NCI-H2196 treated with DMSO at 0.1 percent for 48 hours (cell line): ENCODE data around the gene EHF.

Source experiments
- DNase-seq: peaks from one replicate; lab custom pipeline; 2025; ENCODE audit not compliant: unreplicated experiment; lab: John Stamatoyannopoulos, UW

EHF gene

DNA sequence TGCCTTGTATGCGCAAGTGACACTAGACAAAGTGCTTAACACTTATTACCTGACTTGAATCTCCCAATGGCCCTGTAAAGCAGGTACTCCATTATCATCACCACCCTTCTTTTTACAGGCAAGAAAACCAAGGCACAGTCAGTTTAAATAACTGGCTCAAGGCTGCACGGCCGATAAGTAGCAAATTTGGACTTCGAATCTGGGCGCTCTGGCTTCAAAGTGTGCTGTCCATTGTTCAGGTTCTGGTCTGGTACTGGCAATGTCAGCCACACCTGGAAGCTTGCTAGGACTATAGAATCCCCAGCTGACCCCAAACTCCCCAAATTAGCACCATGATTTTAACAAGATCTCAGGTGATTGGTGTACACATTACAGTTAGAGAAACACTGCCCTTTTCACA is 19.3 kb upstream of the EHF start:
- no peak for DNase-seq

DNA sequence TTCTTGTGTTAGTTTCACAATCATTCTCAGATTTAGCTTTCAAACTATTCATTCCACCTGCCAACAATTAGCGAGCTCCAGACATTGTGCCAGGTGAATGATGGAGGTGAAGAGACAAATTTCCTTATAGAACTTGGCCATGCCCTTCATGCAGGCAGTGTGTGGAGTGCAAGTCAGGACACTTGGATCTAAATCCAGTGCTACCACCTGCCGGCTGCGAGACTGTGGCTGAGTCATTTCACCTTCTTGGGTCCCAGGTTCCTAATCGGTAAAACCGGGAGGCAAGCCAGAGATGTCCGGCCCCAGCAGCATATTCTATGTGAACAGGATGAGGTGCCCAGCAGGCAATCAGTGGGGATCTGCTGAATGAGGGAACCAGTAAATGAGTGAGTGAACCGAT is 18.6 kb upstream of the EHF start:
- no peak for DNase-seq

DNA sequence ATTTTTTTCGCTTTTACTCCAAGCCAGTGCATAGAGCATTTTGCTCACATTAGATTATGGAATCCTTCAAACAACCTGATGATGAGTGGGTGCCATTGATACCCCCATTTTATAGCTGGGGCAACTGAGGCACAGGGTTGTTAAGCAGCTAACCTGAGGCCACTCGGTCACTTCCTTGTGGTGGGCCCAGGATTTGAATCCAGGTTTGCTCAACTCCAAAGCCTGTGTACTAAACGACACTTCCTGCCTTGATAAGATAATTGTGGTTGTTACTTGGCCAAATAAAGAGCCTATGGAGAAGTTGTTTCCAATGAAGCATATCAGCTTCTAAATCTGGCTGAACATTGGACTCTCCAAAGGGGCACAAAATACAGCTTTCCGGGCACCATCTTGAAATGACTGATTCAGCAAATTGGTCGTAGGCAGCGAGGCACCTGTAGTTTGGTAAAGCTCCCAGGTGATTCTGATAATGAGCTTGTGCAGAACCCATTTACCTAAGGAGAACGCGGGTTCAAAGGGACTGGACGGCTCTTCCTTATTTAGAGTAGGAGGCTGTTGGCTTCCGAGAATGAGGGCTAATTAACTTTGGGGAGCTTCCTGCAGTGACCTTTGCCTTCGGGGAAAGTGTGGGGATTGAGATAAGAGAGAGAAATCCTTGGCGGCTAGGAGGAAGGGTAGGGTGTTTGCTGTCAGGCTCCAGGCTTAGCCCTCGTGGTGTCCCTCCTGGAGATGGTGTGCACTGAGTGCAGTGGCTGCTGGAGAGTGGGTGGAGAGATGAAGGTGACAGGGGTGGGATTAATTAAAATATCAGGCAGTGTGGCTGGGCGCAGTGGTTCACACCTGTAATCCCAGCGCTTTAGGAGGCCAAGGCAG is 17.5 kb upstream of the EHF start:
- DNase-seq = no peak

GRCh38 chr11:34604145-34604544 is 16.7 kb upstream of the EHF start:
- no peak for DNase-seq

DNA sequence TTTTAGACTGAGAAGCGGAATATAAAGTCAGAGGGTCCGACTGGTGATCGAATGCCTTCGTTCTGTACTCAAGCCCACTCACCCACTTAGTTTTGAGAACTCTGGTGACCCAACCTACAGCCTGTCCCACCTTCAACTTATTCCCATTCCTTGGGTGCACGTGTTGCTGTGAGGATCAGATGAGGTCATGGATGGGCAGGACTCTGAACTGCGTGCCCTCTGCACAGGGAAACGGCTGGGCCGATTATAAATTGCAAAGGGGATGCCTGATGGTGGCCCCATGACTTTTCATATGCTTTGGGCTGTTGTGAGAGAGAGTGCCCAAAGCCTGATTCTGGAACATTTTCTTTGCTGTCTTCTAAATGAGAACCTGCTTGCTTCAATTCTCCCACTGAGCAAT is 16.0 kb upstream of the EHF start:
- DNase-seq = no peak

DNA sequence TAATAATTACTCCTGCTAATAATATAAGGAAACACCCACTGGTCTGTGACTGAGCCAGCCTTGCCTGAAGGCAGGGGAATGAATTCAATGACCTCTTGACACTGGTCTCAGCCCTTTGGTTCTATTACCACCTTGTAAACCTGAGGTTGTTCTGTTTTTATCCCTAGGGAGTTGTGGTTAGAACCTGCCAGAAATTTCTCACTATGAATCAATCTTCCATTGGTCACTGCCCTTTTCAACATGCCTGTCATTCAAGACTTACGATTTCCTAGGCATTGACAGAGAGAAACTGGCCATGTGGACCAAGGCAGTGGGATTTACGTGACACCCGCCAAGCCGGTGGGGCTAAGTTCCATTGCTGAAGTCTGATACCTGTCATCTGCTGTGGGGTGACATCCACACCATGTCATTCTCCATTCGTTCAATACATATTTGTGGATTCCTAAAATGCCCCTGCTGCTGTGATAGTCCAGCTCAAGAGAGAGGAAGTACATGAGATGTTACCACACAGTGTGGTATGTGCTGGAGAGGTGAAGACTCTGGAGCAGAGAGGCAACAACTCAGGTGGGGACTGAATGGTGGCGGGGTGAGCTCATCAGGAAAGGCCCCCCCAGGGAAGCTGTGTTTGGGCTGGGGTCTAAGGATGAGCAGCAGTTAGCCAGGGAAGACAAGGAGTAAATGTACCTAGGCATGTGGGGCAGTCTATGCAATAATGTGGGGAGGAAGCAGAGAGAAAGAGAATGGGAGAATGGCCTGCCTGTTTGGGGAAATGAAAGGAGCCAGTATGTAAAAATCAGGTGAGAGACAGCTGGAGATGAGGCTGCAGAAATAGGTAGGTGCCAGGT is 15.2 kb upstream of the EHF start:
- no peak for DNase-seq

DNA sequence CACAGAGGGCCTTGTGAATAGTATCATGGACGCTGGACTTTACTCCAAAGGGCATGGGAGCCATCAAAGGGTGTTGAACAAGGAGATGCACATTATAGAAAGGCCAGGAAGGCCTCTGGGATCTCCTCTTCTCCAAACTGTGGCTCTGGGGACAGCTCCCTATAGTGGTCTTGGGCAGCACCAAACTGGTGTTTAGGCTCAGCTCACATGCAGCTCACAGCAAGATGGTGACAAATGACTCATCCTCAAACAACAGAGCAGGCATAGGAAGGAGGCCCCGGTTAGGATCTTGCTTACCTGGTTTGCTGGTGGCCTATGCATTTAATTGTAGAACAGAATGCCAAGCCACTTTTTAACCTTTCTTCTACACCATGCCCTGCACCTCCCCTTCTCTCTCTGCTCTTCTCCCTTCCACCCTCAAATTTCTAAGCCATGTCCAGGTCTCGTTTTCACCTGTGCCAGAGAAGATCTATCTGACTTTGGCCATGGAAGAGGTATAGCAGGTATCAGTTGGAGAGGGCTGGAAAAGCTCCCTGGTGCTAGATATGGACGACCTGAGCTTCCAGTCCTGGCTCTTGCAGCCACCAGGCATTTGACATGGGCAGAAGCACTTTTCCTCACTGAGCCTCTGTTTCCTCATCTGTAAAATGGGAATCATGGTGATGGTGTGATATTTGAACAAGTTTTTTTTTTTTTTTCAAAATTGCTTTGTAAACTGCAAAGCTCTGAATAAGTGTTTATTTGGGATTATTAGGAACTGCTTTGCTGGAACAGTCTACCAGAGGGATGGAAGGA is 14.4 kb upstream of the EHF start:
- DNase-seq = no peak

GRCh38 chr11:34609187-34609751 is 11.6 kb upstream of the EHF start:
- no peak for DNase-seq

DNA sequence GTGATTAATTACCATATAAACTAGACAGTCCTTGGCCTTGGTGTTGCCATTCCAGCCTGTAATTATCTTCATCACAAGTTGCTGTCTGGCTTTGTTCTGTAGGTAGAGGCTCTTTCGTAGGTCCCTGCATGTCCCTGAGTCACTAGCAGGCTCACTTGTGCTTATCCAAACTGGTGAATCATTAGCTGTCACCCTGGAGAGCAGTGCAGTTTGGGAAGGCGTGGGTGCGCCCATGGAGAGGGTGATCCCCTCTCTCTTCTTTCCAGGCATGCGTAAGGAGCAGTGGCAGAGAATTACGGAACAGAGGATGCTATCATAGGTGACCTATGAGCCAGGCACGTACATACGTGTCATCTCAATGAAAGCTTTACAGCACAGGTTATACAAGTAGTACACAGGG is 11.0 kb upstream of the EHF start:
- DNase-seq = no peak

- no peak for DNase-seq
Observed at GRCh38 chr11:34610324-34611041, 10.4 kb upstream of the EHF start.

GRCh38 chr11:34613015-34613414 is 7.9 kb upstream of the EHF start:
- no peak for DNase-seq

DNA sequence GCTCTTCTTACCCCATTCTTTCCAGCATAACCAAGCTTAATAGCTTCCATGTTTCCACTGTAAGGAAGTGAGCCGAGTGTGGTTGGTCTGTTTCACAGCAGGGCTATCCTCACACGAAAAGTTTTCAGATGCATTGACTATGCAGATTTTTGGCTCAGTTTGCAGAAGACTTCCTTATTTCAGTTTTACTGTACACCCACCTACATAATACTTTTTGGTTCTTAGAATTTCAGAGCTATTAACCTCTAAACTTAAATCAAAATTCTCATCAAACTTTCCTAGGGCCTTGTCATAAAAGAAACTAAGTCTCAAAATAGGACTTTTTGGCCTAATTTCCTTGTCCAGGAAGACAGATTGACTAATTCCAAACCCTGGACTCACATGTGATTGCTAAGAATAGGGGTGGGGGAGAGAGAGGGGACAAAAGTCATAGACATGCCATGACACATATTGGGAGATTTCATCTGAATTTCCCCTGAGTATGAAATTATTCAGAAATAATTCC is 7.3 kb upstream of the EHF start:
- no peak for DNase-seq

DNA sequence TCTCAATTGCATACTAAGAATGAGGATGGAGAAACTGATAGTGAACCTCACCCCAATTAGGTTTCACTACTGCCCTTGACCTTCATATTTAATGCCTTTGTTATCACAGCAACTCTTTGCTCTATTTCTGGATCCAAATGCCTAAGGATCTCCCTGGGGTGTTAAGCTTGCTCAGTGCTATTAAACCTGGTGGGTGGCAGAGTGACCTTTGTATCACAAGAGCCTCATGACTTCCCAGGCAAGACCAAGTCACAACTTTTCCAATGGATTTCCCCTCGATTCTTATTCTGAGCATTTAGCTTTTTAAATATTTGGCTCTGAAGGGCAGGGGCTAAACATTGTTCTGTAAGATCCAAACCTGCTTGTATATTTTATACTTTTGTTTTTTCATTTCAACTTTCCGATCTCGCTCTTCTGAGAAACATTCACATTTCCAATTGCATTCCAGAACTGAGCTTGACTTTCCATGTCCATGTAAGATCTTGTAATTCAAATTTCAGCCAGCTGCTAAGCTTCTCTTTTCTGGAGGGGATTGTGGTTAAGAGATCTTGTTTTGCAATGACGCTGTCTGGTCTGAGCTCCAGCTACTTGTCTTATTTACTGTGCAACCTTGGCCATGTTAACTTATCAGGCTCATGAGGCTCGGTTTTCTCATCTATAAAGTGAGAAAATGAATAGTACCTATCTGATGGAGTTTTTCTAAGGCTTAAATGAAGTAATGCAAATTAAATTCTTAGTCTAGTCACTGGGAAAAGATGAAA is 6.4 kb upstream of the EHF start:
- DNase-seq = no peak

DNA sequence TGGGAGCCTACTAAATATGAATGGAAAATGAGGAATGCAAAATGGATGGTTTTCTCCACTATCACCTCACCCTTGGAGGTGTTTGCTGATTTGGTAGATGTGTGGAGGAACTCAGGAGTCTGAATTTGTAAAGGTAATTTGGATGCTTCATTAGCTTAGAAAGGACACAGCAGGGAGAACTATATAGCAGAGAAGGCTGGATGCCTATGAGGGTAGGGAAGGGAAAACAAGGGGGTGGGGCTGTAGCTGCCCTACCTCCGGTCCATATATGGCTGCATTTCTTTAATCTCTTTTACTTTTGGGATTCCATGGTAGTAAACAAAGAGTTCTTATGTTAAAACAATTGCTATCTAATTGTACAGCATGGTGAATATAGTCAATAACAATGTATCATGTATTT is 4.8 kb upstream of the EHF start:
- no peak for DNase-seq

- DNase-seq = no peak
Observed at GRCh38 chr11:34616830-34617504, 3.9 kb upstream of the EHF start.

DNA sequence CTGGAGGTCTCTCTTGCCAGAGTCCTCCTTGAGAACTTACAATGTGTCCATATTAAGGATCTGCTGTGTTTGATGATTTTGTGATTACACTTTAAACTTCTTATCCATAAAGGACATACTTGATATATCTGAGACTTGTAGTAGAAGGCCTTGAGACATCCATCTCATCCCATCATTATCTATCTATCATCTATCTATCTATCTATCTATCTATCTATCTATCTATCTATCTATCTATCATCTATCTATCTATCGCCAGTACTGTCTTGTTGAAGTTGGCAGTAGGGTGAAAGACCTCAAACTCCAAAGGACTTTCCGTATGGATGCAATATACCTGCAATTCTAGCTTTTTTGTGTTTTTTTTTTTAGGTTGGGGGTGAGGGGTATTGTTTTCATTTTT is 2.5 kb upstream of the EHF start:
- no peak for DNase-seq

DNA sequence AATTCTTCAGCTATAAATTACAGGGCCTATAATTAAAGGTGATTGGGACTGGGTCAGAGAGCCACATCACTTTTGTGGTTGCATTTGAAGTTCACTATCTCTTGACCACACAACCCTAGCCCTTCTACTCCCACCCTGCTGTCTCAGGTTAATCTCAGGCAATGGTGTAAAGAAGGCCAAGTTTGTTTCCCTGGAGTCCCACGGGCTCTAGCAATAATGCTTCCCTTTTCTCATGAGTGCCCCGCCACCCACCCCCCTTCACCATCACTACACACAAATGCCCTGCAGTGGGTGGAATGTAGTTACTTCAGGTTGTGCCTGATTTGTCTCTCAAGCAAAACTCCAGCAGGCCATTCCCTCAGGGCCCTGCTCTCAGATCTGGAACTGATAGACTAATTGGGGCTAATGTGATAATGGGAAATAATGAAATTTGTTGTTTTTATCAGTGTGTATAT is 1.8 kb upstream of the EHF start:
- DNase-seq = no peak

DNA sequence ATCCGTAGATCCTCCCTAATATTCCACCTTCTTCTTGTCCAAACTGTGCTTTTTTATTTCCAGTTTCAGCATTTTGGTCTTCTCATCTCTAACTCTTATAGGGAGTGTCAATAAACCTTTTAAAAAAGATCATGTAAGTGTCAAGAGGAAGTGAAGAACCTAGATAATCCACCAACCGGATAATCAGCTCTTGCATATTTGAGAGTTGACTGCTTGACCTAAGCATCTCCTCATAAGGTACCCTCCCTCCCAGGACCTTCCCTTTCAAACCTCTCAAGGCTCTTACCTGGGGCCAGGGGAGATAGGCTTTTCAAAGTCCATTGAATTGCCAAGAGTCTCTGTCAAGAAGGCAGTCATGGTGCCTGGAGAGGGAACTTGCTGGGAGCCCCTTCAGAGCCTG is 691 bp upstream of the EHF start:
- no peak for DNase-seq

GRCh38 chr11:34621876-34622275 is 983 bp downstream of the EHF start:
- DNase-seq = no peak
